K562 (cell line): ENCODE measurements around the gene UBFD1. TPM values are rescaled to one million over a fixed set of nuclear protein-coding genes. Genes with fewer than 3 reads are reported as not detected.

ENCODE experiments used
- ARID3B ChIP-seq: fragments of 250-450 bp; sonication (Bioruptor Pico); IDR thresholded peaks from 2 replicates; pipeline ENCODE4 v1.4.0; 2020; ENCODE audit warnings: borderline replicate concordance
- E2F6 ChIP-seq, 2 experiments: IDR thresholded peaks; 2 replicates each; pipeline ENCODE4 v1.6.1; 2011; ENCODE audit warnings: borderline replicate concordance in 1 of 2, control low read depth in 1 of 2, low read depth in 1 of 2, low read length in 1 of 2, mild to moderate bottlenecking in 1 of 2, mixed read lengths in 1 of 2, moderate library complexity in 1 of 2; ENCODE audit not compliant: insufficient read depth in 1 of 2, insufficient read length in 1 of 2, poor library complexity in 1 of 2, severe bottlenecking in 1 of 2; ENCODE audit errors: extremely low read depth in 1 of 2
- FOXP1 ChIP-seq: sonication (generic); formaldehyde crosslinking; IDR thresholded peaks from 2 replicates; pipeline ENCODE4 v1.8.0; 2022; ENCODE audit warnings: mild to moderate bottlenecking, missing genetic modification reagents
- HIVEP1 ChIP-seq: fragments of 250-450 bp; sonication (Bioruptor Pico); IDR thresholded peaks from 2 replicates; pipeline ENCODE4 v1.4.0; 2020; ENCODE audit warnings: mild to moderate bottlenecking
- LCOR ChIP-seq: sonication (generic); formaldehyde crosslinking; IDR thresholded peaks from 2 replicates; pipeline ENCODE4 v1.8.0; 2022; ENCODE audit warnings: mild to moderate bottlenecking, missing genetic modification reagents
- MTF1 ChIP-seq: fragments of 250-450 bp; sonication (Bioruptor Pico); IDR thresholded peaks from 2 replicates; pipeline ENCODE4 v1.9.0; 2021; ENCODE audit warnings: moderate library complexity, mild to moderate bottlenecking, inconsistent platforms, borderline replicate concordance
- NELFE ChIP-seq: IDR thresholded peaks from 2 replicates; pipeline ENCODE4 v1.6.1; 2011; ENCODE audit warnings: mild to moderate bottlenecking; ENCODE audit not compliant: insufficient read depth, insufficient read length
- NR2C2 ChIP-seq, 2 experiments: fragments of 200-800 bp in 1 of 2; sonication (Bioruptor generic) in 1 of 2; sonication (generic) in 1 of 2; formaldehyde crosslinking in 1 of 2; IDR thresholded peaks; 2 replicates each; pipeline versions ENCODE4 v1.6.1 to v1.8.0; 2016 to 2022; ENCODE audit warnings: mild to moderate bottlenecking in 1 of 2, missing compliant biosample characterization in 1 of 2, missing genetic modification characterization in 1 of 2, missing genetic modification reagents in 1 of 2
- REST ChIP-seq, 2 experiments: fragments of 450-650 bp; formaldehyde crosslinking in 1 of 2; IDR thresholded peaks; 2 replicates each; pipeline versions ENCODE4 v1.4.0 to v1.6.1; 2014 to 2020; ENCODE audit warnings: mild to moderate bottlenecking in 2 of 2, borderline replicate concordance in 1 of 2, low read depth in 1 of 2
- SIN3A ChIP-seq, 2 experiments: fragments of 150-350 bp in 1 of 2; IDR thresholded peaks; 2 replicates each; pipeline ENCODE4 v1.6.1; 2011 to 2016; ENCODE audit warnings: borderline replicate concordance in 2 of 2, low read depth in 2 of 2, low read length in 2 of 2, mild to moderate bottlenecking in 2 of 2, moderate library complexity in 2 of 2; ENCODE audit not compliant: control insufficient read depth in 1 of 2
- ZNF12 ChIP-seq: sonication (generic); formaldehyde crosslinking; IDR thresholded peaks from 2 replicates; pipeline ENCODE4 v1.4.0; 2020; ENCODE audit warnings: mild to moderate bottlenecking, missing genetic modification reagents
- ZNF583 ChIP-seq: fragments of 250-450 bp; sonication (Bioruptor Pico); IDR thresholded peaks from 2 replicates; pipeline ENCODE4 v1.4.0; 2020
- polyA plus RNA-seq, 8 experiments: library from polyadenylated mRNA; depleted of rRNA in 4 of 8; stranded (reverse) in 5 of 8; unstranded in 3 of 8; fragments of >200 nt; fragmentation: Nextera tagmentation in 2 of 8; fragmentation: Illumina TruSeq in 1 of 8; extraction: Ambion mirVana in 2 of 8; extraction: Trizol in 1 of 8; gene quantifications; 2 replicates each; pipeline versions ENCODE4 v1.2.1 to v1.2.3, GENCODE V29; 2011 to 2014; ENCODE audit warnings: inconsistent platforms in 1 of 8, missing spikeins in 1 of 8
- total RNA-seq, 7 experiments: library from RNA; depleted of rRNA in 6 of 7; stranded (reverse); fragments of >200 nt in 6 of 7; fragmentation: Illumina TruSeq in 2 of 7; extraction: Trizol in 2 of 7; gene quantifications; 2 replicates each; pipeline versions ENCODE4 v1.2.1 to v1.2.3, GENCODE V29; 2011 to 2021; ENCODE audit warnings: low replicate concordance in 1 of 7

UBFD1 gene
- total and polyA plus RNA-seq, 9 of the 15 experiments (the other 6 are each of a cell fraction or from before 2014, with no cell fraction given): 10.7 to 66.2 (median 34.0) TPM

- TF ChIP-seq REST (IDR thresholded peaks at IDR 0.05; ENCODE audit: borderline replicate concordance) (peak; percentile 45; the same call in 1 of the 2 replicates), REST (CRISPR knock-in tag; IDR thresholded peaks at IDR 0.05; ENCODE audit: low read depth) (peak; percentile 90), NELFE (no peak), FOXP1 (CRISPR knock-in tag) (peak; percentile 46; the same call in 1 of the 2 replicates), NR2C2 (CRISPR knock-in tag; IDR thresholded peaks at IDR 0.05) (no peak), NR2C2 (tag; IDR thresholded peaks at IDR 0.05) (peak; percentile 89), MTF1 (CRISPR knock-in tag) (peak; percentile 96), HIVEP1 (CRISPR knock-in tag) (peak; percentile 98), SIN3A (IDR thresholded peaks at IDR 0.05; ENCODE audit: borderline replicate concordance in 2 of 2, control insufficient read depth in 1 of 2, low read depth in 2 of 2, low read length in 2 of 2) (peak in 1 of 2 experiments; percentile 77; a peak in 2 of 4 replicates), ZNF12 (CRISPR knock-in tag) (no peak), ARID3B (CRISPR knock-in tag) (peak; percentile 97), LCOR (CRISPR knock-in tag) (peak; percentile 46; the same call in 1 of the 2 replicates), E2F6 (IDR thresholded peaks at IDR 0.05; ENCODE audit: borderline replicate concordance in 1 of 2, extremely low read depth in 1 of 2, insufficient read depth in 1 of 2, insufficient read length in 1 of 2, low read depth in 1 of 2, low read length in 1 of 2, poor library complexity in 1 of 2, severe bottlenecking in 1 of 2) (peak in 1 of 2 experiments; percentile 30), ZNF583 (CRISPR knock-in tag) (peak; percentile 99)
These were observed 39.7 kb downstream of the UBFD1 start (continued) for GRCh38 chr16:23597003-23597756.
